Measurements from ENCODE around the gene DCDC2B. TPM values are rescaled to one million over a fixed set of nuclear protein-coding genes. Genes with fewer than 3 reads are reported as not detected.

DCDC2B gene
- total and polyA plus RNA-seq, 9 of the 15 experiments (the other 6 are each of a cell fraction or from before 2014, with no cell fraction given) = not detected

GRCh38 chr1:32247983-32248889 is 39.3 kb downstream of the DCDC2B start (continued):
- TF ChIP-seq ETS1 (conservative IDR thresholded peaks at IDR 0.05; ENCODE audit: control insufficient read depth, low read depth, low read length) (peak; percentile 63; the same call in 1 of the 2 replicates), ESRRA (IDR thresholded peaks at IDR 0.05; ENCODE audit: borderline replicate concordance, low read depth) (peak; percentile 87; the same call in 1 of the 2 replicates), HNRNPK (IDR thresholded peaks at IDR 0.05; ENCODE audit: low read depth, low read length, poor library complexity, severe bottlenecking) (peak; percentile 86), PCBP1 (IDR thresholded peaks at IDR 0.05; ENCODE audit: low read depth, low read length, poor library complexity, severe bottlenecking) (peak; percentile 70), LARP7 (IDR thresholded peaks at IDR 0.05) (no peak; the same call in 1 of the 2 replicates), HDAC2 (IDR thresholded peaks at IDR 0.05) (peak; percentile 93), ZNF512 (tag; IDR thresholded peaks at IDR 0.05) (no peak), E2F6 (IDR thresholded peaks at IDR 0.05; ENCODE audit: borderline replicate concordance in 1 of 2, extremely low read depth in 1 of 2, insufficient read depth in 1 of 2, insufficient read length in 1 of 2, low read depth in 1 of 2, low read length in 1 of 2, poor library complexity in 1 of 2, severe bottlenecking in 1 of 2) (peak; percentile 24 to 46), TCF3 (CRISPR knock-in tag; IDR thresholded peaks at IDR 0.05) (peak; percentile 34; the same call in 1 of the 2 replicates), ARID4B (CRISPR knock-in tag; IDR thresholded peaks at IDR 0.05) (0 out of 2 replicates have a peak, but pooled peaks have one; percentile 26), MTA1 (IDR thresholded peaks at IDR 0.05; ENCODE audit: borderline replicate concordance) (peak; percentile 69; the same call in 1 of the 2 replicates)
- TF ChIP-seq, protein P1, sequence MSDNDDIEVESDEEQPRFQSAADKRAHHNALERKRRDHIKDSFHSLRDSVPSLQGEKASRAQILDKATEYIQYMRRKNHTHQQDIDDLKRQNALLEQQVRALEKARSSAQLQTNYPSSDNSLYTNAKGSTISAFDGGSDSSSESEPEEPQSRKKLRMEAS (CRISPR knock-in tag; IDR thresholded peaks at IDR 0.05) = peak; percentile 78
- TF ChIP-seq, protein P2, sequence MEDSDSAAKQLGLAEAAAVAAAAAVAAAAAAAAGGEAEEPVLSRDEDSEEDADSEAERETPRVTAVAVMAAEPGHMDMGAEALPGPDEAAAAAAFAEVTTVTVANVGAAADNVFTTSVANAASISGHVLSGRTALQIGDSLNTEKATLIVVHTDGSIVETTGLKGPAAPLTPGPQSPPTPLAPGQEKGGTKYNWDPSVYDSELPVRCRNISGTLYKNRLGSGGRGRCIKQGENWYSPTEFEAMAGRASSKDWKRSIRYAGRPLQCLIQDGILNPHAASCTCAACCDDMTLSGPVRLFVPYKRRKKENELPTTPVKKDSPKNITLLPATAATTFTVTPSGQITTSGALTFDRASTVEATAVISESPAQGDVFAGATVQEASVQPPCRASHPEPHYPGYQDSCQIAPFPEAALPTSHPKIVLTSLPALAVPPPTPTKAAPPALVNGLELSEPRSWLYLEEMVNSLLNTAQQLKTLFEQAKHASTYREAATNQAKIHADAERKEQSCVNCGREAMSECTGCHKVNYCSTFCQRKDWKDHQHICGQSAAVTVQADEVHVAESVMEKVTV (CRISPR knock-in tag; IDR thresholded peaks at IDR 0.05) = peak; percentile 45

Measured in K562 (cell line).